RWPE1 (cell line): ENCODE results near the gene TAX1BP1.

ENCODE experiments used
- CTCF ChIA-PET: fragments of 350-600 bp; sonication (Branson Sonifier 250); formaldehyde crosslinking; extraction: SDS; loops from one replicate; lab custom pipeline; 2021; lab: Yijun Ruan, JAX
- POLR2A ChIA-PET: fragments of 400-600 bp; formaldehyde crosslinking; extraction: SDS; loops from one replicate; lab custom pipeline; 2020; ENCODE audit warnings: antibody characterized with exemption; ENCODE audit not compliant: low non-redundant PET; lab: Yijun Ruan, JAX
- DNase-seq: peaks from one replicate; pipeline ENCODE4 v3.0.0; 2012; ENCODE audit warnings: low spot score
- H3K27ac ChIP-seq: fragments of 450-650 bp; 2 replicates; pipeline ENCODE4 v1.5.1; 2017
- TF ChIP-seq, protein P1 (sequence below): fragments of 450-650 bp; conservative IDR thresholded peaks from 2 replicates; pipeline ENCODE4 v1.5.1; 2017; ENCODE audit warnings: low read depth, mild to moderate bottlenecking

Gene TAX1BP1

DNA sequence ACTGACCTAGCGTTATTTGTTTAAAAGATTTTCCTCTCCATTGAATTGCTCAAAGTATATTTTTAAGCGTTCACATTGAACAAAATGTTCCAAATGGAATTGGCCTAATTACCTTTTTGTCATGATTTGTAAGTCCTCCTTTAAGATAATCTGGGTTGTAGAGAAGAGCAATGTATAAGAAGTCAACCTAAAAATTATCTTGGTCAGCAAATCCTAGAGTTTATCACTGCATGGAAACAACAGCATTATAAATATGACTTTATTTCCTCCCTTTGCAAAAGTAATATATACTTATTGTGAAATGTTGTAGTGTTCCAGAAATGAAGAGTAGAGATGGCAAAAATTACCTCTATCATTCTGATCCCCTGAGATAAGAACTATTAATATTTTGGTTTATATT, 59.2 kb downstream of the TAX1BP1 start:
- TF ChIP-seq, protein P1, sequence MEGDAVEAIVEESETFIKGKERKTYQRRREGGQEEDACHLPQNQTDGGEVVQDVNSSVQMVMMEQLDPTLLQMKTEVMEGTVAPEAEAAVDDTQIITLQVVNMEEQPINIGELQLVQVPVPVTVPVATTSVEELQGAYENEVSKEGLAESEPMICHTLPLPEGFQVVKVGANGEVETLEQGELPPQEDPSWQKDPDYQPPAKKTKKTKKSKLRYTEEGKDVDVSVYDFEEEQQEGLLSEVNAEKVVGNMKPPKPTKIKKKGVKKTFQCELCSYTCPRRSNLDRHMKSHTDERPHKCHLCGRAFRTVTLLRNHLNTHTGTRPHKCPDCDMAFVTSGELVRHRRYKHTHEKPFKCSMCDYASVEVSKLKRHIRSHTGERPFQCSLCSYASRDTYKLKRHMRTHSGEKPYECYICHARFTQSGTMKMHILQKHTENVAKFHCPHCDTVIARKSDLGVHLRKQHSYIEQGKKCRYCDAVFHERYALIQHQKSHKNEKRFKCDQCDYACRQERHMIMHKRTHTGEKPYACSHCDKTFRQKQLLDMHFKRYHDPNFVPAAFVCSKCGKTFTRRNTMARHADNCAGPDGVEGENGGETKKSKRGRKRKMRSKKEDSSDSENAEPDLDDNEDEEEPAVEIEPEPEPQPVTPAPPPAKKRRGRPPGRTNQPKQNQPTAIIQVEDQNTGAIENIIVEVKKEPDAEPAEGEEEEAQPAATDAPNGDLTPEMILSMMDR: no peak
- ChIA-PET CTCF (interaction anchor here (0.9 kb wide), 1 partner anchor 14 kb away, joined by 3 read pairs; no protein-coding TSS in a partner anchor), POLR2A (no interaction called here)
- H3K27ac ChIP-seq: no peak overlapping the region
- no peak for DNase-seq

GRCh38 chr7:27802999-27803398, 63.0 kb downstream of the TAX1BP1 start:
- POLR2A ChIA-PET: no interaction called here
- no peak for DNase-seq
- CTCF ChIA-PET: interaction anchor here (0.6 kb wide), 1 partner anchor 12 kb away, joined by 3 read pairs; no protein-coding TSS in a partner anchor
- H3K27ac ChIP-seq: no peak overlapping the region
- TF ChIP-seq, protein P1: no peak

- TF ChIP-seq, protein P1: no peak
- H3K27ac ChIP-seq: no peak overlapping the region
- ChIA-PET CTCF (no interaction called here), POLR2A (no interaction called here)
- DNase-seq: no peak
These were observed 64.2 kb downstream of the TAX1BP1 start for GRCh38 chr7:27804139-27804538.

DNA sequence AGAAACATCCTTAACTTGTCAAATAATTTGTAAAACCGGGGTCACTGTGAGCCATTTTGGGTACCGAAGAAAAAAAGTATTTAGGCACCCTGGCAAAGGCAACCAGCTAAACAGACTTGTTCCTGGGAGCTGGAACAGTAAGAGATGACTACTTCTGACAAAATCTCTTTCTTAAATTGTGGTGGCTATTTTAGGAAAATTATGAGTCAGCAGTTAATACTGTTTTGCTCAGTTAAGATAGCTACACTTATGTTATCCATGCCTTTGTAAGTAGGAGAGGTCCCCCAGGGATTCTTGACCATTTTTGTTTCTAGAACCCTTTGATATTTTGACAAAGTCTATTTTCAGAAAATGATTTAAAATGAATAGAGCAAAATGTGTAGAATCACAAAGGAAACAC, 68.7 kb downstream of the TAX1BP1 start:
- ChIA-PET POLR2A (no interaction called here), CTCF (no interaction called here)
- DNase-seq: peak; percentile 8
- TF ChIP-seq, protein P1: no peak
- no peak overlapping the region for H3K27ac ChIP-seq

- TF ChIP-seq, protein P1: no peak
- DNase-seq: no peak
- ChIA-PET POLR2A (no interaction called here), CTCF (no interaction called here)
- H3K27ac ChIP-seq: no peak overlapping the region
These were observed 70.2 kb downstream of the TAX1BP1 start for GRCh38 chr7:27810186-27810585.

GRCh38 chr7:27812706-27813105, 72.7 kb downstream of the TAX1BP1 start:
- CTCF ChIA-PET: no interaction called here
- POLR2A ChIA-PET: no interaction called here
- DNase-seq: no peak
- TF ChIP-seq, protein P1: no peak
- no peak overlapping the region for H3K27ac ChIP-seq
